GM18873 (cell line): ENCODE results near the gene CACNA1B.

Source experiments
- ATAC-seq: cut with Tn5 transposase; IDR thresholded peaks from one replicate; pipeline ENCODE4 v1.9.1; 2021; ENCODE audit warnings: mild to moderate bottlenecking, moderate library complexity, moderate number of reproducible peaks; ENCODE audit not compliant: unreplicated experiment, low FRiP score

CACNA1B gene

GRCh38 chr9:138064547-138064946, 187.0 kb downstream of the CACNA1B start:
- no peak for ATAC-seq

- no peak for ATAC-seq
Observed at GRCh38 chr9:138065287-138065686, 187.7 kb downstream of the CACNA1B start.

- ATAC-seq = no peak
Observed at GRCh38 chr9:138066049-138066448, 188.5 kb downstream of the CACNA1B start.

DNA sequence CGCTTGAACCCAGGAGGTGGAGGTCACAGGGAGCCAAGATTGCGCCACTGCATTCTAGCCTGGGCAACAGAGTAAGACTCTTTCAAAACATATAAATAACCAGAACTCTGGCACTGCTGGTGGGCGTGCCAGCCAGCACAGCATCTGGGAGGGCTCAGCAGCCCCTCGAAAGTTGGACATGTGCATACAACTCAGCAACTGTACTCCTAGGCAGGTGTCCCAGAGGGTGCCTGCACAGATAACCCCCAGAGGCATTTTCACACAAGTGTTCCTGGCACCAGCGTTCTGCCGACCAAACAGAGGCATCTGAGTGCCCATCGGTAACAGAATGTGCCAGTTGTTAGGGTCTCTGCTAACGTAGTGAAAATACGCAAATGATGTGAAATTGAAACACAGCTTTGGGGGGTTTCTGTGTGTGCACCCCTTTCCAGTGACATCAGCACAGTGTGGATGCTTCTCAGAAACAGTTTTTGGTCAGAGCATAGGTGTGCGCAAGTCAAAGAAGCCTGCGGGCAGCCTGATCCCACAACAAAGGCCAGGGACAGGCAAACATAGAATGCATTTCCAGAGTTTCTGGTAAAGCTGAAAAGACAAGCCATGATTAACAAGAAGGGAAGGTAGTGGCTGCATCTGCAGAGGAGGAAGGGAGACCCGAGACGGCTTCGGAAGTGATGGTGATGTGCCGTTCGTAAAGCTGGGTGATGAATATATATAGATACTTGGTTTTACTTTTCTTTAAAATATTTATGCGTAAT, 190.2 kb downstream of the CACNA1B start:
- no peak for ATAC-seq

DNA sequence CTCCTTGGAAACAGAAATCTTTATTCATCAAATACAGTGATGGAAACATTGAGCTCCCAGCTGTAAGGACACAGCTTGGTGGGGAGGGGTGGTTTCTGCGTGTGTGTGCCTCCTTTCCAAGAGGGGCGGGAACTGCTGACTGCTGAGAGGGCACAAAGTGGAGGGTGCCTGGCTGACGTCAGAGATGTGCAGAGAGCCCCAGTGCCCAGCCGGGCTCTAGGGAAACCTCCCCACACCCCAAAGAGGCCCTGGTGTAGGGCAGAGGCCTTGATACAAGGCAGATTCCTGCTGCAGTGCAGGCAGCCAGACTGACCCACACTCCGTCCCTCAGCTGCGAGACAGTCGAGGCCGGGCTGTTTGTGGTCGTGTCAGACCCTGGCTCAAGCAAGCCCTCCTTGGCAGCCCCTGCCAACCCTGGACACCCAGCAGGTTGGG, 191.0 kb downstream of the CACNA1B start:
- no peak for ATAC-seq

GRCh38 chr9:138069731-138070456, 192.3 kb downstream of the CACNA1B start:
- ATAC-seq = no peak

GRCh38 chr9:138070815-138071214, 193.2 kb downstream of the CACNA1B start:
- ATAC-seq = no peak

DNA sequence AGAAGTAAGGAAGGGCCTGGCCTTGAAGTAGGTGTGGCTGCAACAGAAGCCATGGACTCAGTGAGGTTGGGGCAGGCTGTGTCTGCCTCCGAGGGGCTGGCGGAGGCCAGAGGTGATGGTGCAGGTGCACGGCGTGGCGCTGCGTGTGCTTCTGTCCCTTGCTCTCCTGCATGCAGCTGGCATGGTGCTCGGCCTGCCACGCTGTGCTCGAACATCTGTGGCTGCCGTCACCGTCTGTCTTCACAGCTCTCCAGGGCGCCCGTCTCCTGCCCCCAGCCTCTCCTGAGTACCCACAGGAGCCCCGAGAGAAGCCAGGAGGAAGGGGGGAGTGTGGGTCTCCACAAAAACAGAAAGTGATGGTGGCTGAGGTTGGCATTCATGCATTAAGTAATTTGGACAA, 193.7 kb downstream of the CACNA1B start:
- no peak for ATAC-seq

DNA sequence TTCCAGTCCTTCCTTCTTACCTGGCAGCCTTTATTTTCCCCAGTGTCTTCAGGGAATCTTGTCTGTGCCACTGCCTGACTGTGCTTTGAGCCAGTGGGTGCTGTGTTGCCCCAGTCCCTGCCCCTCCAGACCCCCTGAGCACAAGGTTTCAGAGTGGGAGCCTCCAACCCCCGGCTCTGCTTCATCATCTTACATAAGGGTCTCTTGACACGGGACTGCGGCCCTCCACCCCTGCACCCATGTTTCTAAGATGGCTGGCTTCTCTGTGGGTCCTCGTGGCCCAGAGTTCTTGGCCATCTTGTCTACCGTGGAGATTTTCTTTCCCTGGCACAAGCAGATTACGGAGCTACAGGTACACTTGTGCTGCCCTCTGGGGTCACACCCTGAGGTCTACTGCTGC, 194.1 kb downstream of the CACNA1B start:
- no peak for ATAC-seq

DNA sequence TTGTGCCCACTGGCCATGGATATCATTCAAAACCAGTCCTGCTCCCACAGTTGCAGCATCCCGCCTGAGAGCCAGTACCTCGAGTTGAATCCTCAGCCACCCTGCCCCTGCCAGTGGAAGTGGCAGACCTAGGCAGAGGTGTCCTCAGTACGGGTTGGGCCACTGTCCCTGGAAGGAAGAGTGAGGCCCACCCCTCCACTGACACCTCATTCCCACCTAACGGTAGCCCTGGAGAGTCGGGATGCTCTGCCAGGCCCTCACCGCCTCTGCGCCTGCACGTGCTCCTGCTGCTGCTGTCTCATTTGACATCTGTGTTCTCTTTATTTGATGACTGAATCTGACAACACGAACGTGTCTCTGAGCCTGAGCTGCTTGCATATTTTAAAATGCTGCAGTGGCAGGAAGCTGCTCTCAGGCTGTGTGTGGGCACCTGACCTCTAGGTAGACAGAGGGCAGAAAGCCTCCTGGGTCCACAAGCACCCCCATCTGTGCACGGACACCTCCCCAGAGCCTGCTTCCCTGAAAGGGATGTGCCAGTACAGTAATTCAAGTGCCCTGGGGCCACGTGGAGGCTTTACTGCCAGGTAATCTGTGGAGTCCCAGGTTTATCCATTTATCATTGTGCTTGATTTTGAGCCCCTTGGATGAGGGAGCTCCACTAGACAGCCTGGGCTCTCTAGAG, 194.7 kb downstream of the CACNA1B start:
- no peak for ATAC-seq

GRCh38 chr9:138072897-138073296, 195.3 kb downstream of the CACNA1B start:
- ATAC-seq = no peak

DNA sequence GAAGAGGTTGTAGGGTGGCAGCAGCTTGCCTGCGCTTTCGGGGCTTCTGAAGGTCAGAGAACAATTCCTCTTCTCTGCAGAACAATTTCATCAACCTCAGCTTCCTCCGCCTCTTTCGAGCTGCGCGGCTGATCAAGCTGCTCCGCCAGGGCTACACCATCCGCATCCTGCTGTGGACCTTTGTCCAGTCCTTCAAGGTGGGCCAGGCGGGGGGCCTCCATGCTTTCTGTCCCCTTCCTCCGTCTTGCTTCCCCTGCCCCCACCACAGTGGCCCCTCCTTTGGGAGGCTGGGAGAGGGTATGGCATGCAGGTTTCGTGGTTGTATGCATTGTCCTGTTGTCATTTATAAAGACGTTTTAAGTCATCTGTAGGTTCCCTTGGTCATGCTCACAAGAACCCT, 195.8 kb downstream of the CACNA1B start:
- no peak for ATAC-seq

GRCh38 chr9:138073808-138074207, 196.2 kb downstream of the CACNA1B start:
- no peak for ATAC-seq

- no peak for ATAC-seq
Observed at GRCh38 chr9:138074516-138074915, 196.9 kb downstream of the CACNA1B start.

- ATAC-seq = no peak
Observed at GRCh38 chr9:138075496-138075895, 197.9 kb downstream of the CACNA1B start.

DNA sequence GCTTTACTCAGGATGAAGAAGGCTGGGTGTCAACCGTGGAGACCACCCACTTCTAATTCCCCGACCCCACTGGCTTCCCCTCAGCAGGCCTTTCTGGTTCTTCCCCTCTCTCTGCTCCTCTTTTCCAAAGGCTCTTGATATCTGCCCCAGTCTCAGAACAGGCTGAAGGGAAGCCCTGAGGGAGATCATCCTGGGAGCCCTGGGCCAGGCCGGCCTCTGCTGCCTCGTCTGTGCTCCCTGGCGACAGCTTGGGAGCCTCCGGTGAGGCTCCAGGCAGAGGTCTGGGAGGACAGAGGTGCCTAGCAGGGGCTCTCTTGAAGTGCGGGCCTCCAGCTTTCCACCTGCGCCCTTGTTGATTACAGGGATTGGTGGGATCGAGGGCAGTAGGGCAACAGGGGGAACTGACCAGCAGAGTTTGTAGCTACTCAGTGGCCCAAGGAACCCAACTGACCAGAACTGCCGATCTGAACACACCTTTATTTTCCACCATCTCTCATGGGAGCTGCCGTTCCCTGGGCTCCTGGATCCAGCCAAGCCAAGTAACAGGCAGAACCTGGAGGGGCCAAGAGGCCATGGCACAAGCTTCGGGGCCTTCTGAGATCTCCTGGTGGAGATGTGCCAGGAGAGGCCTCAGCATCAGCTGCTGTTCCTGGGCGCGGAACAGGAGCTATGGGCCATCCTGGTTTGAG, 198.5 kb downstream of the CACNA1B start:
- no peak for ATAC-seq

DNA sequence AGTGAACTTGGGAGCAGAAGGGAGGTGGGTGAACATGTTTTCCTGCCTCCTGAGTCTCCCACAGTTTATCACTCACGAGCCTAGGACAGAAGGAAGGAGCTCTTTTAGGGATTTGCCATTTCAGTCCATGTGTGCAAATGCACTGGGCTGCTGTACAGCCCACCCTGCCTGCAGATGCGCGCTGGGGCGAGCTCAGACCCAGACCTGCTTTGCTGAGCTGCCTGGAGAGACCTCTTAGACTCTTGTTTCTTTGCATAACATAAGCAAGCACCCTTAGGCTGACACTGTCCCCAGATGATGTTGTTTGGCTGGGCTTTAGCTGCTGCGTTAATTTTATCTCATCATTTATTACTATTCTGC, 199.0 kb downstream of the CACNA1B start:
- ATAC-seq = no peak

DNA sequence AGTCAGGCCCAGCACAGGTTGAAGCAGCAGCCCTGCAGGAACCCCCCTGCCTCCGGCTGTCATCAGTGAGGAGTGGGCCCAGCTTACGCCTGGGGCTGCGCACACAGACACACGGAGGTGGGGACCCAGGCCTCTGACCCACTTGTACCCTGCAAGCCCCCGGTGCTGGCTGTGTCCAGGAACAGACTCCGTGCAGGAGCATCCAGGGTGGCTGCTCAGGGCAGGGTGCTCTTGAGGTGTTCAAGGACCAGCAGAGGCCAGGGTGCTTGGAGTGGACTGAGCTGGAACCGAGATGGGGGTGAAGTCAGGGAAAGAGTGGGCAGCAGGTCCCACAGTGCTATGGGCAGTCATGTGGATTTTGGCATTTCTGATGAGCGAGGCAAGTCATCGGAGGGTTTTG, 199.5 kb downstream of the CACNA1B start:
- ATAC-seq = no peak

GRCh38 chr9:138077898-138078540, 200.4 kb downstream of the CACNA1B start:
- ATAC-seq = no peak

DNA sequence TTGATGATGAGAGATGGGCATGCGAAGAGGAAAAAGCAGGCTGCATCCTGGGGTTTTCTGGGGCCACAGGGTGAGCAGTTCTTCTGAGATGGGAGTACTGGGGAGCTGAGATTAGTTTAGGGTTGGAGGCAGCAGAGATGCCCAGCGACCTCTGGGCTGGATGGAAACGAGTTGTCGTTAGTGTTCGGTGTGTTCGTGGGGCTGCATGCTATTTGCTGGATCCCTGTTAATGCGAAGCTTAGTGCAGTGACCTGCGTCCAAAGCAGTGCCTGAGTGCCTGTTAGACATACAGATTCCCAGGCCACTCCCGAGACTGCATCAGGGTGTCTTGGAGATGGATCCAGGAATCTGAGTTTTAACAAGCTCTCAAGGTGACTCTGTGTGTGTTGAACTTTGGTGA, 201.3 kb downstream of the CACNA1B start:
- ATAC-seq = no peak
